ENCODE measurements around the gene KCNIP4. TPM values are rescaled to one million over a fixed set of nuclear protein-coding genes. Genes with fewer than 3 reads are reported as not detected.

The KCNIP4 gene
- polyA plus RNA-seq, 1 donor (not counting 4 experiments of a cell fraction or from before 2014, with no cell fraction given), result 0.07 TPM

GRCh38 chr4:21795091-21795490, 153.5 kb downstream of the KCNIP4 start:
- Histone ChIP-seq H3K4me1 (ENCODE audit: control insufficient read depth, extremely low read depth, insufficient read depth, low read length) (no peaks in the 10 kb centered on the region), H3K4me2 (ENCODE audit: control insufficient read depth, extremely low read depth, insufficient read depth, low read depth, low read length) (no peak overlapping the region), H3K79me2 (ENCODE audit: control insufficient read depth, insufficient read depth, low read length) (no peaks in the 10 kb centered on the region), H3K27me3 (ENCODE audit: control insufficient read depth, extremely low read depth, insufficient read depth, low read length) (no peaks in the 10 kb centered on the region), H2AFZ (ENCODE audit: control insufficient read depth, low read length) (no peak overlapping the region), H3K36me3 (ENCODE audit: control insufficient read depth in 2 of 2, extremely low read depth in 1 of 2, insufficient read depth in 2 of 2, low read length in 2 of 2) (no peaks in the 10 kb centered on the region), H3K9ac (ENCODE audit: control insufficient read depth, extremely low read depth, insufficient read depth, low read length) (no peak overlapping the region), H3K9me1 (ENCODE audit: control insufficient read depth, extremely low read depth, insufficient read depth, low read length) (no peaks in the 10 kb centered on the region), H3K4me3 (ENCODE audit: control insufficient read depth in 2 of 3, extremely low read depth in 1 of 3, insufficient read depth in 2 of 3, low read depth in 1 of 3, low read length in 3 of 3) (no peak overlapping the region), H3K9me3 (ENCODE audit: control insufficient read depth, low read depth, low read length) (no peaks in the 10 kb centered on the region), H3K27ac (ENCODE audit: control insufficient read depth, insufficient read depth, low read length) (no peak overlapping the region), H4K20me1 (ENCODE audit: control insufficient read depth, extremely low read depth, insufficient read depth, low read length) (no peaks in the 10 kb centered on the region)
- FAIRE-seq (no peak), DNase-seq (ENCODE audit: low read depth, low spot score) (no peak)
- no peak for TF ChIP-seq EZH2 (IDR thresholded peaks at IDR 0.05; ENCODE audit: low read length)
- TF ChIP-seq, protein P1, sequence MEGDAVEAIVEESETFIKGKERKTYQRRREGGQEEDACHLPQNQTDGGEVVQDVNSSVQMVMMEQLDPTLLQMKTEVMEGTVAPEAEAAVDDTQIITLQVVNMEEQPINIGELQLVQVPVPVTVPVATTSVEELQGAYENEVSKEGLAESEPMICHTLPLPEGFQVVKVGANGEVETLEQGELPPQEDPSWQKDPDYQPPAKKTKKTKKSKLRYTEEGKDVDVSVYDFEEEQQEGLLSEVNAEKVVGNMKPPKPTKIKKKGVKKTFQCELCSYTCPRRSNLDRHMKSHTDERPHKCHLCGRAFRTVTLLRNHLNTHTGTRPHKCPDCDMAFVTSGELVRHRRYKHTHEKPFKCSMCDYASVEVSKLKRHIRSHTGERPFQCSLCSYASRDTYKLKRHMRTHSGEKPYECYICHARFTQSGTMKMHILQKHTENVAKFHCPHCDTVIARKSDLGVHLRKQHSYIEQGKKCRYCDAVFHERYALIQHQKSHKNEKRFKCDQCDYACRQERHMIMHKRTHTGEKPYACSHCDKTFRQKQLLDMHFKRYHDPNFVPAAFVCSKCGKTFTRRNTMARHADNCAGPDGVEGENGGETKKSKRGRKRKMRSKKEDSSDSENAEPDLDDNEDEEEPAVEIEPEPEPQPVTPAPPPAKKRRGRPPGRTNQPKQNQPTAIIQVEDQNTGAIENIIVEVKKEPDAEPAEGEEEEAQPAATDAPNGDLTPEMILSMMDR (optimal IDR thresholded peaks at IDR 0.05 in 1 of 3, IDR thresholded peaks at IDR 0.05 in 1 of 3, conservative IDR thresholded peaks at IDR 0.05 in 1 of 3; ENCODE audit: extremely low read depth in 1 of 3, insufficient read depth in 2 of 3, low read length in 3 of 3), result no peak
- dilution Hi-C loops (cut with MboI; ENCODE audit: extremely low pct_ligation_motif_present, low sequenced_read_pairs), result no loop called here

DNA sequence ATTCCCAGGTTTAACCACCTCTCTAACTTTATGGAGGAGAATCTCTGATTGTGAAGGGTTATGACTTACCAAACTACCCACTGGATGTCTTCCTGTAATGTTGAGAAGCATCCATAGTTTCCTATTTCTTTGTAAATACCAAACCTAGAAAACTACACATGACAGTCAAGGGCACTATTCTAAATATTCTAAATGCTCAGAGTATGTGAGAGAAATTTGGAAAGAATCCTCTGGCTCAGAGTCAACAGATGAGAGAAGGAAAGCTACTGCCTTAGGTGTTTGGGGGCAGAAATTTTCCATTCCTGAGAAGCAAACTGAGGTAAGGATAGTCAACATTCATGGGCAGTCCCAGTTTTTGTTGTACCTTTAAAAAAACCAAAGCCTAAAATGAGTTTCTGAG, 155.8 kb downstream of the KCNIP4 start:
- no peaks in the 10 kb centered on the region for H3K79me2 ChIP-seq (ENCODE audit: control insufficient read depth, insufficient read depth, low read length)
- H3K4me2 ChIP-seq (ENCODE audit: control insufficient read depth, extremely low read depth, insufficient read depth, low read depth, low read length), result no peak overlapping the region
- no peak for FAIRE-seq

More for the DNA sequence above, 155.8 kb downstream of the KCNIP4 start:
- no peak overlapping the region for H3K27ac ChIP-seq (ENCODE audit: control insufficient read depth, insufficient read depth, low read length)
- H3K36me3 ChIP-seq (ENCODE audit: control insufficient read depth in 2 of 2, extremely low read depth in 1 of 2, insufficient read depth in 2 of 2, low read length in 2 of 2), result no peaks in the 10 kb centered on the region
- no peak overlapping the region for H3K4me3 ChIP-seq (ENCODE audit: control insufficient read depth in 2 of 3, extremely low read depth in 1 of 3, insufficient read depth in 2 of 3, low read depth in 1 of 3, low read length in 3 of 3)
- no peaks in the 10 kb centered on the region for H3K9me3 ChIP-seq (ENCODE audit: control insufficient read depth, low read depth, low read length)
- TF ChIP-seq EZH2 (IDR thresholded peaks at IDR 0.05; ENCODE audit: low read length), result no peak
- TF ChIP-seq, protein P1 (optimal IDR thresholded peaks at IDR 0.05 in 1 of 3, IDR thresholded peaks at IDR 0.05 in 1 of 3, conservative IDR thresholded peaks at IDR 0.05 in 1 of 3; ENCODE audit: extremely low read depth in 1 of 3, insufficient read depth in 2 of 3, low read length in 3 of 3), result no peak
- dilution Hi-C loops (cut with MboI; ENCODE audit: extremely low pct_ligation_motif_present, low sequenced_read_pairs), result no loop called here
- no peak overlapping the region for H2AFZ ChIP-seq (ENCODE audit: control insufficient read depth, low read length)
- H3K9ac ChIP-seq (ENCODE audit: control insufficient read depth, extremely low read depth, insufficient read depth, low read length), result no peak overlapping the region
- no peak for DNase-seq (ENCODE audit: low read depth, low spot score)
- no peaks in the 10 kb centered on the region for H3K4me1 ChIP-seq (ENCODE audit: control insufficient read depth, extremely low read depth, insufficient read depth, low read length)
- H3K9me1 ChIP-seq (ENCODE audit: control insufficient read depth, extremely low read depth, insufficient read depth, low read length), result no peaks in the 10 kb centered on the region
- H3K27me3 ChIP-seq (ENCODE audit: control insufficient read depth, extremely low read depth, insufficient read depth, low read length), result no peaks in the 10 kb centered on the region
- H4K20me1 ChIP-seq (ENCODE audit: control insufficient read depth, extremely low read depth, insufficient read depth, low read length), result no peaks in the 10 kb centered on the region

Data from keratinocyte (primary cell).